HUES6 (cell line): ENCODE results near the gene CEBPE.

ENCODE experiments used
- H3K27ac ChIP-seq: 2 replicates; pipeline ENCODE4 v1.7.0; 2013; ENCODE audit warnings: low read depth, mild to moderate bottlenecking, low read length, inconsistent platforms
- H3K27me3 ChIP-seq: 2 replicates; pipeline ENCODE4 v1.6.1; 2013; ENCODE audit warnings: low read length; ENCODE audit not compliant: control insufficient read depth, insufficient read depth
- H3K36me3 ChIP-seq: 2 replicates; pipeline ENCODE4 v1.6.1; 2013; ENCODE audit warnings: low read length; ENCODE audit not compliant: control insufficient read depth, insufficient read depth
- H3K4me1 ChIP-seq: 2 replicates; pipeline ENCODE4 v1.6.1; 2013; ENCODE audit warnings: low read length; ENCODE audit not compliant: control insufficient read depth, insufficient read depth
- H3K4me3 ChIP-seq: 2 replicates; pipeline ENCODE4 v1.5.1; 2013; ENCODE audit warnings: low read depth, low read length
- H3K9ac ChIP-seq: one replicate; pipeline ENCODE4 v1.6.1; 2013; ENCODE audit warnings: mild to moderate bottlenecking, low read length
- H3K9me3 ChIP-seq: 2 replicates; pipeline ENCODE4 v1.6.1; 2013; ENCODE audit warnings: low read depth, low read length; ENCODE audit not compliant: control insufficient read depth, insufficient read depth

The CEBPE gene

DNA sequence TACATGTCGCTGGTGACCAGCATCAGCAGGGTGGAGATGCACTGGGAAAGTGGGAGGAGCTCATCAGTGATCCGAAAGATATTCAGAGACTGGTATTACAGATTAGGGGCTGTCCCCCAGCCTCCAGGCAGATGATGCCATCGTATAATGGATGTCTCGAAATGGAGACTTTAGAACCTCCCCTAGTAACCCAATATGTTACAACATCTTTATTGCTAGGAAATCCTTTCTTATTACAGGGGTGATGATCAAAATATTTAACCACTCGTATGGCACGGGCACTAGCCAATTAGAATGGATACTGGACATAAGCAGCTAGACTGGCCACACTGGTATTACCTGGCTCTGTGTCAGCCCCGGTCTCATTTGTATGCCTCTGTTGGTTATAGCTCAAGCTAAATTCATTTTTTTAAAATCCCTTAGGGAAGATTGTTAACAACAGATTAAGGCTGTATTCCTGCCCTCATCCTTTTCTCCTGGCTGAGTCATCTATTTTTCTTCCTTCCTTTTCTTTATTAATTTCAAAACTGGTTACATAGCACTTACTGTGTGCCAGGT is 10.8 kb upstream of the CEBPE start:
- Histone ChIP-seq H3K9ac (no peak overlapping the region), H3K4me1 (peaks cover 8% of the 10 kb centered on the region; the same call in 1 of the 2 replicates), H3K9me3 (no peaks in the 10 kb centered on the region), H3K36me3 (peaks cover 52% of the 10 kb centered on the region), H3K27me3 (no peaks in the 10 kb centered on the region), H3K27ac (no peak overlapping the region), H3K4me3 (no peak overlapping the region)

DNA sequence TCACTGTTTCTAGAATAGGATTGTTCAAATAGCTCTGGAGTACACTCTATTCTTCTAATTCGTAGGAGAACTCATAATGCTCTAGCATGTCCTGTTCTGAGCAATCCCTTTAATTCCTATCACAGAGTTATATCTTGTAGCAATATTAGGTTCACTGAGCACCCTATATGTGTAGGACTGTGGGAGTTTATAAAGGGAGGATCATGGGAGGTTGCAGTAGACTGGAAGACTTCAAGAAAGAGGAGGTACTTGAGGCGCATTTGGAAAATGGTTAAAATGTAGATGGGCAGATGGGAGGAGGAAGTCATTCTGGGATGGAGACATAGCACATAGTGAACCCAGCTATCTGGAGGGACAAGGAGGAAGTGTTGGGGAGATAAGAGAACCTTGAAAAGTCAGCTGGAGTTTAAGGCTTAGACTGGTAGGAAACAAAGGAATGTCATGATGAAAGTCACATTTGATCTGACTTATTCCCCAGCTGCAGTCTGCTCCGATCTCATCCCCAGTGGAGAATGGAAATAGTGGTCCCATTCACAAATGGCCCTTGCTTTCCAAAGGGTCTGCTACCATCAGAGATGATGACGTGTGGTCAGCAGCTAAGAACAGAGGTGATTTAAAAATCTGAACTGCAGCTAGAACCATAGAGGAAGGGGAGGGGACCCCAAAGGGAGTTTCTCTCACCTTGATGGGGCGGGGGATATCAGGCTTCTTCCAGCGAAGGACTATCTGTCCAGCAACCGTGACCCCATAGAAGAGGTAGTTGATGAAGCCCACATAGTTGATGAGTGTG is 10.1 kb upstream of the CEBPE start:
- no peak overlapping the region for H3K9ac ChIP-seq
- no peak overlapping the region for H3K4me3 ChIP-seq
- H3K4me1 ChIP-seq: peaks cover 8% of the 10 kb centered on the region; the same call in 1 of the 2 replicates
- peaks cover 52% of the 10 kb centered on the region for H3K36me3 ChIP-seq
- no peak overlapping the region for H3K27ac ChIP-seq
- H3K9me3 ChIP-seq: no peaks in the 10 kb centered on the region
- no peaks in the 10 kb centered on the region for H3K27me3 ChIP-seq

DNA sequence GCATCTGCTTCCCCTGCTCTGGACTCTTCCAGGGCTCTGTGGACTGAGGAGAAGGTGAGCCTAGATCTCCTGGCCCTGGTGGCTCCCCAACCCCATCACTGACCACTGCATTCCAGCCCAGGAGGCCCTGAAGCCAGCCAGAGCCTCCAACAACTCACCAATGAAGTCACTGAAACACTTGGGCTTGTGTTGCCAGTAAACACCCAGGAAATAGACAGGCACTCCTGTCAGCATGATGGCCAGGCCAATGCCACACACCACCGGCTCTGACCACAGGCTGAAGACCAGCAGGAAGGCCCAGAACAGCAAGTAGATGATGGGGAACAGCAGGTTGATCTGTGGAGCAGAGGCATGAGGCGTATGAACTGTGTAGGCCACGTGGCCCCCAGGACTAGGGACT is 8.8 kb upstream of the CEBPE start:
- Histone ChIP-seq H3K9ac (no peak overlapping the region), H3K36me3 (peaks cover 48% of the 10 kb centered on the region), H3K4me3 (no peak overlapping the region), H3K9me3 (no peaks in the 10 kb centered on the region), H3K4me1 (peaks cover 8% of the 10 kb centered on the region), H3K27me3 (no peaks in the 10 kb centered on the region), H3K27ac (no peak overlapping the region)

DNA sequence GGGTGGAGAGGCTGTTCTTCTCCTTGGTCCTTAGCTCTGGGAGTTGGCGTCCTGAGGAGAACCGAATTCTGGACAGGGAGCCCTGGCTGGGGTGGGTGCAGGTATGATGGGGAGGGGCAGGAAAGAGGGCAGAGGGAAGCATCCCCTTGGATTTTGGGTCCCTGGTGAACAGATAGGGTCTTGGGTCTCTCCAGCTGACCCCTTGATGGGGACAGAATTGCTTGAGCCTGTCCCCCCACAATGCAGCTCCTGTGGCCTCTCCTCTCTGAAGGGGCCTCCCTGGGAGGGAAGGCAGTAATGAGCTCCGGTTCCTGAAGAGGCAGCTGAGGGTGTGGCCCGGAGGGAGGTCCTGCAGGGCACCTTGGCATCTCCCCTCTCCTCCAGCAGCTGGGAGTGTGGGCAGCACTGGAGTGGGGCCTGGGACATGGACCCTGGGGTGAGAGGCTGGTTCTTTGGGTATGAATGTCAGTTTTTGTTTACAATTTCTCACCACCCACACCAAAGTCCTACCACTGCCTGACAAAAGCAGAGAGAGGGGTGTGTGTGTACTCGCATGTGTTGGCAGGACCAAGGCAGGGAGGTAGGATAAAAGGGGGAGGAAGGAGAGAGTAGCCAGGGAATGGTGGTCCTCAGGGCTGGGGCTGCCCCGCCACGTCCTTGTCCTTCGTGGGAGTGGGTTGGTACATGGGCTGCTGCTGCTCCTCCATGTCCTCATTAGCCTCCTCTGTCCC is 7.7 kb upstream of the CEBPE start:
- Histone ChIP-seq H3K27me3 (no peaks in the 10 kb centered on the region), H3K36me3 (peaks cover 48% of the 10 kb centered on the region), H3K9me3 (no peaks in the 10 kb centered on the region), H3K27ac (no peak overlapping the region), H3K4me3 (no peak overlapping the region), H3K9ac (no peak overlapping the region), H3K4me1 (peaks cover 13% of the 10 kb centered on the region)

DNA sequence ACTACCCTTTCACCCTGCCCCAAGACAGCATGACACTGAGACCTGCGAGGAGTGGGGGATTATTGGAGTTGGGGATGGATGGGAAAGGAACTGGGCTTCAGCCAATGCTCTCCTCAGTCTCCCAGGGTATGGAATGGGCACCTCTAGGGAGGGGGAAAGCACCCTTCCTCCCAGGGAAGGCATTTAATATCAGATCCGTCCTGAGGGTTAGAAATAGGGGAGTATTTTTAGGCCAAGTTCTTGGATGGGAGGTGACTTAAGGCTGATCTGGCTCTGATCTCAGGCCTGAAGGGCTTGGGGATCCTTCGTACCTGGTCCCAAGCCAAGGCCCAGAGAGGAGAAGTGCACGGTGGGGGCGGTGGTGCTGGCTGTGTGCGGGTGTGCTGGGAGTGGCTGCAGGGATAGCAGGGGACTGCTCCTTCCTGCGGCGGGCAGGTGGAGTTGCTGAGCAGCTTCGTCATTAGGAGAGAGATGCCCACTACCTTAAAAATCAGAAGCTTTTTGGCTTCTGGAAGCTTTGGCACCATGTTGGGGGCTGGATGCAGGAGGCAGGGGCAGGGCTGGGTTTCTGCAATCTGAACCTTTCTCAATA is 7.0 kb upstream of the CEBPE start:
- no peak overlapping the region for H3K27ac ChIP-seq
- H3K4me3 ChIP-seq: no peak overlapping the region
- no peaks in the 10 kb centered on the region for H3K9me3 ChIP-seq
- no peak overlapping the region for H3K9ac ChIP-seq
- peaks cover 19% of the 10 kb centered on the region for H3K4me1 ChIP-seq
- H3K27me3 ChIP-seq: no peaks in the 10 kb centered on the region
- peaks cover 41% of the 10 kb centered on the region for H3K36me3 ChIP-seq

DNA sequence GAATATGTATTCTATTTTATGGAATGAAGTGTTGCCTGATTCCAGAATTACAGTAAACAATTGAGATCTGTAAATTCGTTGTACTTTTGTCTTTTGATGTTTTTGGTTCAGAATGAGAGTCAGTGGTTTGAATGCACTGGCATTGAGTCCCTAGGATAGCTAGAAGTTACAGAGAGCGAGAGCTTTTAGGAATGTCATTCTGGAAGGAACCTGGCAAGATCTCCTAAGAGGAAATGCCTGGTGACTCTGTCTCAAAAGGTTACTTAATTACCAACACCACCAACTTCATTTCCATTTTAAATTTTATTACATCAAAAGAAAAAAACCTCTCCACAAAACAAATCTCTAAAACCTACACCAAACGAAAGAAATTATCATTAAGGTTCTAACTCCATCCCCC is 6.0 kb upstream of the CEBPE start:
- Histone ChIP-seq H3K9me3 (no peaks in the 10 kb centered on the region), H3K27me3 (no peaks in the 10 kb centered on the region), H3K4me1 (peaks cover 25% of the 10 kb centered on the region), H3K27ac (no peak overlapping the region), H3K4me3 (no peak overlapping the region), H3K9ac (no peak overlapping the region), H3K36me3 (peaks cover 33% of the 10 kb centered on the region)

DNA sequence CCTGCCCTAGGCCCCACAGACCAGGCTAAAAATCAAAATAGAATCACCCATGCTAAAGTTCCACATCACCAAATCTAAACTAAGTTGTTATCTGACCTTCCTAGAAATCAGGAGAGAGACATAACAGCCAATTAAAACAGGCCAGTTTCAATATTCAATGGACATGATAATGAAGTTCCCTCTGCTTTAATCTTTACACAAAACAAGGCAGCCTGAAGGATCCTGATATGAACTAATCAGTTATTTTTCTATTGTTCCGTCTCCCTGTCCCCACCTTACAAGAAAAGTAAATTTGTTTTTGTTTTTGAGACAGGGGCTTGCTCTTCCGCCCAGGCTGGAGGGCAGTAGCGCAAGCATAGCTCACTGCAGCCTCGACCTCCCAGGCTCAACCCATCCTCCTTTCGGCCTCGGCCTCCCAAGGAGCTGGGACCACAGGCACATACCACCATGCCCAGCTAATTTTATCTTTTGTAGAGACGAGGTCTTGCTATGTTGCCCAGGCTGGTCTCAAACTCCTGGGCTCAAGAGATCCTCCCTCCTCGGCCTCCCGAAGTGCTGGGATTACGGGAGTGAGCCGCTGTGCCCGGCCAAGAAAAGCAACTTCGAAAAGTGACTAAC is 5.4 kb upstream of the CEBPE start:
- Histone ChIP-seq H3K9me3 (no peaks in the 10 kb centered on the region), H3K9ac (no peak overlapping the region), H3K4me3 (no peak overlapping the region), H3K36me3 (peaks cover 27% of the 10 kb centered on the region), H3K27ac (no peak overlapping the region), H3K4me1 (peaks cover 31% of the 10 kb centered on the region), H3K27me3 (no peaks in the 10 kb centered on the region)

DNA sequence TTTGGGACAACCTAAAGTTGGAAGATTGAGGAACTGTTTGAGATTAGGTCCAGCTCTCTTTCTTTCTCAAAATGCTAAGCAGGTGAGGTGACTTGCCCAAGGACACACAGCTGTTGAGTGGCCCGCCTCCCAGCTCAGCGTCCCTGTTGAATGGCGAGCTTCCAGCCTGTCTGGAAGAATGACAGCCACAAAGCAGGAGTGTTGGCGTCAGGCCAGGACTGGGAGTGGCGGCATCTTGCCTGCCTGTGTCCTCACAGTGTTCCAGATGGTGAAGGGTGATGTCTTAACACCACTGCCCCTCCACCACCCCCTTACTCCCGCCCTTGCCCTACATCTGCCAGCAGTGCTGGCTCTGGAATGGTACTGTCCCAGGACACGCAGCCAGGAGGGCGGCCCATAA is 4.4 kb upstream of the CEBPE start:
- Histone ChIP-seq H3K27me3 (no peaks in the 10 kb centered on the region), H3K27ac (no peak overlapping the region)

DNA sequence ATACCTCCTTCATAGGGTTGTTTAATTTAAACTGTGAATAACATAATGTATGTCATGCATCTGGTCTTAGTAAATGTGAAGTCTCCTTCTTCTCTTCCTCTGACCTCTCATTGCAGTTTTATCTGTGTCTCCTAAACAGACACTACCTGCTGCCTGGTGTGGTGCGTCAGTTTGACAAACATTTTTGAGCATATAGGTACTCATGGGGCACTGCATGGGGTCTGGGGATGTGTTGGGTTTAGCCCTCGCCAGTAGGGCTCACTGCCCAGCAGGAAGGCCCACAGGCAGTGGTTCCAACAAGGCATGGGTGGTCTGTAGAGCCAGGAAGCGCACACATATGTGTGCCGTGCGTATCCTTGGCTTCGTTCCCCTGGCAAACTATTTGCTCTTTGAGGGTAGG is 3.0 kb upstream of the CEBPE start:
- no peak overlapping the region for H3K9ac ChIP-seq
- no peaks in the 10 kb centered on the region for H3K27me3 ChIP-seq
- H3K36me3 ChIP-seq: peaks cover 5% of the 10 kb centered on the region
- H3K27ac ChIP-seq: no peak overlapping the region
- H3K4me1 ChIP-seq: peaks cover 39% of the 10 kb centered on the region
- H3K9me3 ChIP-seq: no peaks in the 10 kb centered on the region
- no peak overlapping the region for H3K4me3 ChIP-seq

More for the DNA sequence above, 4.4 kb upstream of the CEBPE start:
- Histone ChIP-seq H3K9ac (no peak overlapping the region), H3K4me1 (peaks cover 39% of the 10 kb centered on the region), H3K36me3 (peaks cover 17% of the 10 kb centered on the region), H3K4me3 (no peak overlapping the region), H3K9me3 (no peaks in the 10 kb centered on the region)

DNA sequence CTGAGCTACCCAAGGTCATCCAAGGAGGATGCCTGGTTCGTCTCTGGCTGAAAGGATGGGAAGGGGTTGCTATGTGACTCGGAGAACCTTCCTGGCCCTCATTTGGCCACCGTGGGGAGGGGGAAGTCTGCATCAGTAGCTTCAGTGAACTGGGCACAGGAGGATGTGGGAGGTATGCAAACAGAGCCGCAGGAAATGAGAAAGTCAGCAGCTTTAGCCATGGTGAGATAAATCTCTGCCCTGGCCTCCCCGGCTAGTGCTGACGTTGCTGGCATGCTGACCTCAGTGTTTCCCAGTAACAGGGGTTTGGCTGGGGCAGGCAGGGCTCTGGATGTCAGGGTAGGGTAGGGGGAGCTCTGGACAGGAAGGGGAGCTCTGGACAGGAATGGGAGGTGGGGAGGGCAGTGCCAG is 2.3 kb upstream of the CEBPE start:
- Histone ChIP-seq H3K27ac (no peak overlapping the region), H3K9me3 (no peaks in the 10 kb centered on the region), H3K4me3 (no peak overlapping the region), H3K9ac (no peak overlapping the region), H3K27me3 (no peaks in the 10 kb centered on the region), H3K4me1 (peaks cover 39% of the 10 kb centered on the region), H3K36me3 (no peaks in the 10 kb centered on the region)
